SK-N-SH (cell line): ENCODE measurements around the gene ME1. TPM values are rescaled to one million over a fixed set of nuclear protein-coding genes. Genes with fewer than 3 reads are reported as not detected.
"Not testable (repeated sequence)": the region's sequence is repeated elsewhere in the genome, so short reads cannot be mapped to it uniquely, and the experiment has no call there.

Experiments used
- CTCF ChIA-PET: fragments of 300-600, 350-600 bp; formaldehyde crosslinking; extraction: SDS; loops from one replicate; lab custom pipeline; 2021; lab: Yijun Ruan, JAX
- POLR2A ChIA-PET: fragments of 350-600 bp; sonication (Branson Sonifier 250); formaldehyde crosslinking; extraction: SDS; loops from one replicate; lab custom pipeline; 2020; ENCODE audit warnings: antibody characterized with exemption, inconsistent platforms; lab: Yijun Ruan, JAX
- DNase-seq: peaks from one replicate; pipeline ENCODE4 v3.0.0; 2012
- H2AFZ ChIP-seq: fragments of 200-600 bp; sonication (generic); 2 replicates; pipeline ENCODE4 v1.8.1; 2016; ENCODE audit warnings: antibody characterized with exemption, mild to moderate bottlenecking, low read depth
- H3F3A ChIP-seq: fragments of 200-600 bp; sonication (generic); replicated peaks from 2 replicates; pipeline ENCODE3; 2016; ENCODE audit warnings: antibody characterized with exemption, mild to moderate bottlenecking; ENCODE audit not compliant: insufficient read depth
- H3K27ac ChIP-seq, 2 experiments: fragments of 200-500 bp in 1 of 2; fragments of 200-600 bp in 1 of 2; sonication (Bioruptor generic) in 1 of 2; sonication (generic), shearing (Covaris generic) in 1 of 2; 2 replicates each; pipeline versions ENCODE4 v1.5.1 to v1.6.1; 2014 to 2016; ENCODE audit warnings: low read depth in 2 of 2, inconsistent platforms in 1 of 2, low read length in 1 of 2, mild to moderate bottlenecking in 1 of 2, mixed read lengths in 1 of 2
- H3K27me3 ChIP-seq: fragments of 200-600 bp; sonication (generic), shearing (Covaris generic); 2 replicates; pipeline ENCODE4 v1.6.1; 2016; ENCODE audit warnings: mixed run types; ENCODE audit not compliant: insufficient read depth
- H3K36me3 ChIP-seq, 2 experiments: fragments of 200-500 bp in 1 of 2; fragments of 200-600 bp in 1 of 2; sonication (Bioruptor generic) in 1 of 2; sonication (generic) in 1 of 2; replicated peaks in 1 of 2; 2 replicates each; pipeline versions ENCODE3 to v1.5.1; 2014 to 2016; ENCODE audit warnings: low read length in 1 of 2, mild to moderate bottlenecking in 1 of 2; ENCODE audit not compliant: insufficient read depth in 2 of 2, control insufficient read depth in 1 of 2
- H3K4me1 ChIP-seq, 2 experiments: fragments of 200-500 bp in 1 of 2; fragments of 200-600 bp in 1 of 2; sonication (Bioruptor generic) in 1 of 2; sonication (generic), shearing (Covaris generic) in 1 of 2; 2 replicates each; pipeline versions ENCODE4 v1.5.1 to v1.6.1; 2014 to 2016; ENCODE audit warnings: low read depth in 1 of 2, low read length in 1 of 2, mixed run types in 1 of 2; ENCODE audit not compliant: insufficient read depth in 2 of 2, control insufficient read depth in 1 of 2
- H3K4me2 ChIP-seq: fragments of 200-600 bp; sonication (generic), shearing (Covaris generic); 2 replicates; pipeline ENCODE4 v1.6.1; 2017; ENCODE audit warnings: mixed run types
- H3K4me3 ChIP-seq, 2 experiments: fragments of 200-500 bp in 1 of 2; fragments of 200-600 bp in 1 of 2; sonication (Bioruptor generic) in 1 of 2; sonication (generic), shearing (Covaris generic) in 1 of 2; 2 replicates each; pipeline versions ENCODE4 v1.5.1 to v1.8.1; 2014 to 2016; ENCODE audit warnings: low read depth in 2 of 2, inconsistent platforms in 1 of 2, low read length in 1 of 2, mild to moderate bottlenecking in 1 of 2, mixed read lengths in 1 of 2, moderate library complexity in 1 of 2
- H3K79me2 ChIP-seq: fragments of 200-600 bp; sonication (generic); 2 replicates; pipeline ENCODE4 v1.8.1; 2017; ENCODE audit warnings: mild to moderate bottlenecking; ENCODE audit not compliant: insufficient read depth
- H3K9ac ChIP-seq: fragments of 200-600 bp; sonication (generic); 2 replicates; pipeline ENCODE4 v1.6.1; 2017; ENCODE audit warnings: mixed run types
- H3K9me2 ChIP-seq: fragments of 200-600 bp; sonication (generic); 2 replicates; pipeline ENCODE4 v1.6.1; 2017; ENCODE audit warnings: mixed run types
- H3K9me3 ChIP-seq: fragments of 200-600 bp; sonication (generic); 2 replicates; pipeline ENCODE4 v1.6.1; 2017; ENCODE audit warnings: mixed run types, mild to moderate bottlenecking, moderate library complexity
- H4K20me1 ChIP-seq: fragments of 200-600 bp; sonication (generic); 2 replicates; pipeline ENCODE4 v1.6.1; 2017; ENCODE audit warnings: mild to moderate bottlenecking, mixed run types; ENCODE audit not compliant: insufficient read depth
- CHD2 ChIP-seq: fragments of 150-350 bp; IDR thresholded peaks from 2 replicates; pipeline ENCODE4 v1.6.1; 2018; ENCODE audit warnings: low read length; ENCODE audit not compliant: partially characterized antibody
- FOSL2 ChIP-seq: IDR thresholded peaks from 2 replicates; pipeline ENCODE4 v1.4.0; 2012; ENCODE audit warnings: low read depth, mild to moderate bottlenecking, moderate library complexity, borderline replicate concordance
- GABPA ChIP-seq: IDR thresholded peaks from 2 replicates; pipeline ENCODE4 v1.4.0; 2012; ENCODE audit warnings: low read depth, mild to moderate bottlenecking
- NFIC ChIP-seq: IDR thresholded peaks from 2 replicates; pipeline ENCODE4 v1.4.0; 2012; ENCODE audit warnings: borderline replicate concordance
- PBX3 ChIP-seq: IDR thresholded peaks from 2 replicates; pipeline ENCODE4; 2012
- POLR2AphosphoS5 ChIP-seq: IDR thresholded peaks from 2 replicates; pipeline ENCODE4 v1.6.1; 2012; ENCODE audit warnings: low read depth, low read length
- RAD21 ChIP-seq: IDR thresholded peaks from 2 replicates; pipeline ENCODE4 v1.6.1; 2012; ENCODE audit warnings: mild to moderate bottlenecking, low read length
- RXRA ChIP-seq: IDR thresholded peaks from 2 replicates; pipeline ENCODE4 v1.4.0; 2012; ENCODE audit warnings: low read depth, mild to moderate bottlenecking, borderline replicate concordance
- SIN3A ChIP-seq: IDR thresholded peaks from 2 replicates; pipeline ENCODE4 v1.6.1; 2012; ENCODE audit warnings: low read depth, mild to moderate bottlenecking, low read length, moderate library complexity, borderline replicate concordance
- SMC3 ChIP-seq: IDR thresholded peaks from 2 replicates; pipeline ENCODE4 v1.6.1; 2012; ENCODE audit warnings: low read depth, low read length, improper control_type of control experiment
- TEAD4 ChIP-seq: IDR thresholded peaks from 2 replicates; pipeline ENCODE4 v1.4.0; 2012; ENCODE audit warnings: mild to moderate bottlenecking, borderline replicate concordance; ENCODE audit not compliant: insufficient read depth
- YY1 ChIP-seq: IDR thresholded peaks from 2 replicates; pipeline ENCODE4 v1.4.0; 2012; ENCODE audit warnings: low read depth, mild to moderate bottlenecking
- ZBTB33 ChIP-seq: IDR thresholded peaks from 2 replicates; pipeline ENCODE4 v1.4.0; 2012; ENCODE audit warnings: low read depth, borderline replicate concordance
- WGBS: methylation state at CpG from one replicate; pipeline ENCODE4 v1.1.6; 2017; ENCODE audit warnings: low lambda C conversion rate; 5-methylcytosine and 5-hydroxymethylcytosine counted together
- polyA plus RNA-seq, 3 experiments: library from polyadenylated mRNA; depleted of rRNA; stranded (reverse); fragments of >200 nt; gene quantifications; 2 replicates each; pipeline ENCODE4 v1.2.3, GENCODE V29; 2012
- TF ChIP-seq, protein P1 (sequence below): IDR thresholded peaks from 2 replicates; pipeline ENCODE4 v1.6.1; 2012; ENCODE audit warnings: mild to moderate bottlenecking, low read depth, low read length, moderate library complexity

Gene ME1
- polyA plus RNA-seq, 1 of the 3 experiments (the other 2 are of a cell fraction) = 4.9 TPM

- H3K36me3 ChIP-seq, H3K4me2 ChIP-seq, H3K27ac ChIP-seq, H3K9ac ChIP-seq, H3K9me2 ChIP-seq, H3F3A ChIP-seq, H3K4me3 ChIP-seq, H3K4me1 ChIP-seq, POLR2A ChIA-PET, H3K27me3 ChIP-seq, H4K20me1 ChIP-seq, H3K79me2 ChIP-seq, H2AFZ ChIP-seq, H3K9me3 ChIP-seq, DNase-seq: not testable (repeated sequence)
- WGBS = over 99% methylated on average over 6 of the region's 6 CpGs
- CTCF ChIA-PET = interaction anchor here (0.5 kb wide), 1 partner anchor 1680 kb away, joined by 3 read pairs; no protein-coding TSS in a partner anchor
These were observed 143.6 kb downstream of the ME1 start for GRCh38 chr6:83287298-83287697.

DNA sequence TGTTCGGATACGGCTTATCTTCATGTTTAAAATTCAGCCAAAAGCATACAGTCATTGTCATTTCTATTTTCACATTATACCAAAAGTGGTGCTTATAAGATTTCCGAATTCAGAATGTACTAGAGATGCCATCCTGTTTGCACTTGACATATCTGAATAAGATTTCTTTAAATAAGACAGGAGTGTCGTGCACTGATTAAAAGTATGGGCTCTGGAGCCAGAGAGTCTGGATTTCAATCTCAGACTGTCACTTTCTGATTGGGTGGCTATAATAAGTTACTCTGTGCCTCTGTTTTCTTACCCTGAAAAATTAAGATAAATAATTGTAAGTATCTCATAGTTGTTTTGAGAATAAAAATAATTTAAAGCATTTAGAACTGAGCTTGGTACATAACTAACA is 144.9 kb downstream of the ME1 start:
- Histone ChIP-seq H3K9me2 (no peaks in the 10 kb centered on the region), H2AFZ (no peak overlapping the region), H3K4me2 (no peak overlapping the region), H3K27me3 (no peaks in the 10 kb centered on the region), H3K4me1 (no peaks in the 10 kb centered on the region; a peak in 1 of 4 replicates), H3F3A (peaks cover 5% of the 10 kb centered on the region), H3K27ac (no peak overlapping the region), H4K20me1 (no peaks in the 10 kb centered on the region), H3K36me3 (no peaks in the 10 kb centered on the region), H3K4me3 (no peak overlapping the region), H3K9me3 (no peaks in the 10 kb centered on the region; the same call in 1 of the 2 replicates), H3K79me2 (no peaks in the 10 kb centered on the region), H3K9ac (no peak overlapping the region)
- DNase-seq = no peak
- TF ChIP-seq POLR2AphosphoS5 = no peak
- TF ChIP-seq PBX3 = no peak
- 86% methylated on average over 4 of the region's 4 CpGs for WGBS
- CTCF ChIA-PET = no interaction called here
- POLR2A ChIA-PET = no interaction called here

- H3K4me2 ChIP-seq = no peak overlapping the region
- peaks cover 6% of the 10 kb centered on the region for H3F3A ChIP-seq
- no peak overlapping the region for H3K9ac ChIP-seq
- no peak overlapping the region for H3K4me3 ChIP-seq
- no peaks in the 10 kb centered on the region for H3K9me2 ChIP-seq
- H3K9me3 ChIP-seq = no peaks in the 10 kb centered on the region; the same call in 1 of the 2 replicates
- WGBS = 35% methylated on average over 1 of the region's 1 CpG
- H3K4me1 ChIP-seq = peaks cover 0 to 22% of the 10 kb centered on the region in 2 experiments; a peak in 2 of 4 replicates
- CTCF ChIA-PET = interaction anchor here (0.7 to 1.7 kb wide), 2 partner anchors 19 to 51 kb away, joined by 3 read pairs; no protein-coding TSS in a partner anchor
- POLR2A ChIA-PET = no interaction called here
- no peak overlapping the region for H2AFZ ChIP-seq
- H3K27me3 ChIP-seq = no peaks in the 10 kb centered on the region
- DNase-seq = no peak
- no peak overlapping the region for H3K27ac ChIP-seq
- no peaks in the 10 kb centered on the region for H3K79me2 ChIP-seq
- H3K36me3 ChIP-seq = no peaks in the 10 kb centered on the region
- no peaks in the 10 kb centered on the region for H4K20me1 ChIP-seq
- TF ChIP-seq SIN3A (no peak), POLR2AphosphoS5 (no peak), FOSL2 (no peak), TEAD4 (no peak), RXRA (no peak), GABPA (no peak), CHD2 (no peak), ZBTB33 (no peak), YY1 (no peak), SMC3 (no peak), RAD21 (no peak), NFIC (no peak)
- TF ChIP-seq, protein P1, sequence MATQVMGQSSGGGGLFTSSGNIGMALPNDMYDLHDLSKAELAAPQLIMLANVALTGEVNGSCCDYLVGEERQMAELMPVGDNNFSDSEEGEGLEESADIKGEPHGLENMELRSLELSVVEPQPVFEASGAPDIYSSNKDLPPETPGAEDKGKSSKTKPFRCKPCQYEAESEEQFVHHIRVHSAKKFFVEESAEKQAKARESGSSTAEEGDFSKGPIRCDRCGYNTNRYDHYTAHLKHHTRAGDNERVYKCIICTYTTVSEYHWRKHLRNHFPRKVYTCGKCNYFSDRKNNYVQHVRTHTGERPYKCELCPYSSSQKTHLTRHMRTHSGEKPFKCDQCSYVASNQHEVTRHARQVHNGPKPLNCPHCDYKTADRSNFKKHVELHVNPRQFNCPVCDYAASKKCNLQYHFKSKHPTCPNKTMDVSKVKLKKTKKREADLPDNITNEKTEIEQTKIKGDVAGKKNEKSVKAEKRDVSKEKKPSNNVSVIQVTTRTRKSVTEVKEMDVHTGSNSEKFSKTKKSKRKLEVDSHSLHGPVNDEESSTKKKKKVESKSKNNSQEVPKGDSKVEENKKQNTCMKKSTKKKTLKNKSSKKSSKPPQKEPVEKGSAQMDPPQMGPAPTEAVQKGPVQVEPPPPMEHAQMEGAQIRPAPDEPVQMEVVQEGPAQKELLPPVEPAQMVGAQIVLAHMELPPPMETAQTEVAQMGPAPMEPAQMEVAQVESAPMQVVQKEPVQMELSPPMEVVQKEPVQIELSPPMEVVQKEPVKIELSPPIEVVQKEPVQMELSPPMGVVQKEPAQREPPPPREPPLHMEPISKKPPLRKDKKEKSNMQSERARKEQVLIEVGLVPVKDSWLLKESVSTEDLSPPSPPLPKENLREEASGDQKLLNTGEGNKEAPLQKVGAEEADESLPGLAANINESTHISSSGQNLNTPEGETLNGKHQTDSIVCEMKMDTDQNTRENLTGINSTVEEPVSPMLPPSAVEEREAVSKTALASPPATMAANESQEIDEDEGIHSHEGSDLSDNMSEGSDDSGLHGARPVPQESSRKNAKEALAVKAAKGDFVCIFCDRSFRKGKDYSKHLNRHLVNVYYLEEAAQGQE = no peak
These were observed 157.3 kb downstream of the ME1 start for GRCh38 chr6:83273596-83273995.
